ENCODE results near the gene CCL24.

DNA sequence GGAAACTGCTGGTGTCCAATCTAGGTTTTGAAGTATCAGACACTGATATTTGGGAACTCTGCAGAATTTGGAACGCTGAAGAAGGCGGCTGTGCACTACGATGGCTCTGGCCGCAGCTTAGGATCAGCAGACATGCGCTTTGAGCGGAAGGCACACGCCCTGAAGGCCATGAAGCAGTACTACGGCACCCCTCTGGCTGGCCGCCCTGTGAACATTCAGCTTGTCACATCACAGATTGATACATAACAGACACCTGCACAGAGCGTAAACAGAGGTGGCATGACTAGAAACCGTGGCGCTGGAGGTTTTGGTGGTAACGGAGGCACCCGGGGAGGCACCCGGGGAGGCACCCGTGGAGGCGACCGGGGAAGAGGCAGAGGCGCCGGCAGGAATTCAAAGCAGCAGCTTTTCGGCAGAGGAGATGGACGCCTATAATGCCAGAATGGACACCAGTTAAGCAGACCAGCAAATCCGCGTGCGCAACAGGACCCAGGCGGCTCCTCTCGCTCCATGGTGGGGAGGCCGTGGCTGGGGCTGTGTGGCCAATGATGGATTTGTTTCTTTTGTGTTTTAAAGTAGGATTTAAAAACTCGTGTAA, 22.2 kb upstream of the CCL24 start:
- TF ChIP-seq CTCF (conservative IDR thresholded peaks at IDR 0.05; ENCODE audit: low read length) = no peak
- no peak for TF ChIP-seq EZH2phosphoT487 (IDR thresholded peaks at IDR 0.05; ENCODE audit: borderline replicate concordance, low read depth, low read length)
